Activated T-helper 1 cell treated with anti-CD3 and anti-CD28 coated beads, Interleukin-2, amount 50 U/mL, for 16 hours (primary cell): ENCODE results near the gene CX3CR1.

ENCODE experiments used
- DNase-seq, 2 donors: peaks; one replicate each; pipeline ENCODE4 v3.0.0-alpha.2; 2020; ENCODE audit warnings: low read depth in 1 of 2, low spot score in 1 of 2

Gene CX3CR1

GRCh38 chr3:39224288-39224687, 55.5 kb downstream of the CX3CR1 start:
- DNase-seq = no peak

- no peak for DNase-seq
Observed at GRCh38 chr3:39222939-39223338, 56.9 kb downstream of the CX3CR1 start.

GRCh38 chr3:39222462-39222861, 57.4 kb downstream of the CX3CR1 start:
- DNase-seq = no peak

GRCh38 chr3:39221141-39221530, 58.7 kb downstream of the CX3CR1 start:
- DNase-seq = no peak

- DNase-seq = no peak
Observed at GRCh38 chr3:39220407-39221140, 59.3 kb downstream of the CX3CR1 start.

GRCh38 chr3:39219702-39220101, 60.1 kb downstream of the CX3CR1 start:
- DNase-seq = no peak

GRCh38 chr3:39216176-39216790, 63.6 kb downstream of the CX3CR1 start:
- no peak for DNase-seq

GRCh38 chr3:39213613-39214012, 66.2 kb downstream of the CX3CR1 start:
- no peak for DNase-seq
